GM19468 (cell line): ENCODE data around the gene LTB4R.

Experiments used
- ATAC-seq: cut with Tn5 transposase; IDR thresholded peaks from one replicate; pipeline ENCODE4 v1.9.1; 2021; ENCODE audit warnings: mild to moderate bottlenecking, moderate library complexity, moderate number of reproducible peaks; ENCODE audit not compliant: unreplicated experiment; ENCODE audit errors: extremely low read depth

The LTB4R gene

GRCh38 chr14:24277606-24278321 lies 33.5 kb upstream of the LTB4R start:
- ATAC-seq: no peak

- ATAC-seq: no peak
Observed at GRCh38 chr14:24278424-24278823, 32.9 kb upstream of the LTB4R start.

- ATAC-seq: peak; percentile 30
Observed at GRCh38 chr14:24279301-24280186, 31.8 kb upstream of the LTB4R start.

- ATAC-seq: no peak
Observed at GRCh38 chr14:24280797-24281460, 30.4 kb upstream of the LTB4R start.

GRCh38 chr14:24281636-24282035 lies 29.7 kb upstream of the LTB4R start:
- ATAC-seq: no peak

- ATAC-seq: no peak
Observed at GRCh38 chr14:24282736-24283135, 28.6 kb upstream of the LTB4R start.

- ATAC-seq: no peak
Observed at GRCh38 chr14:24283796-24284460, 27.4 kb upstream of the LTB4R start.

- no peak for ATAC-seq
Observed at GRCh38 chr14:24284501-24285035, 26.7 kb upstream of the LTB4R start.

GRCh38 chr14:24285351-24285750 lies 26.0 kb upstream of the LTB4R start:
- ATAC-seq: no peak

- ATAC-seq: no peak
Observed at GRCh38 chr14:24286996-24287395, 24.3 kb upstream of the LTB4R start.

GRCh38 chr14:24289649-24290280 lies 21.5 kb upstream of the LTB4R start:
- ATAC-seq: no peak

GRCh38 chr14:24290746-24291145 lies 20.6 kb upstream of the LTB4R start:
- no peak for ATAC-seq

- no peak for ATAC-seq
Observed at GRCh38 chr14:24291446-24292117, 19.7 kb upstream of the LTB4R start.

GRCh38 chr14:24292118-24292807 lies 19.0 kb upstream of the LTB4R start:
- ATAC-seq: no peak

GRCh38 chr14:24293525-24293924 lies 17.8 kb upstream of the LTB4R start:
- ATAC-seq: no peak

GRCh38 chr14:24296341-24297157 lies 14.8 kb upstream of the LTB4R start:
- ATAC-seq: peak; percentile 36

- ATAC-seq: no peak
Observed at GRCh38 chr14:24297190-24297964, 13.9 kb upstream of the LTB4R start.
